DOHH2 (cell line): ENCODE data around the gene NUP205.

Experiments
- CTCF ChIP-seq: fragments of 200-600 bp; sonication (generic); IDR thresholded peaks from one replicate; pipeline ENCODE4 v1.5.1; 2014; ENCODE audit warnings: antibody characterized with exemption, mild to moderate bottlenecking, low read depth, low read length; ENCODE audit not compliant: poor library complexity, severe bottlenecking
- EZH2phosphoT487 ChIP-seq: fragments of 200-600 bp; sonication (generic); IDR thresholded peaks from 2 replicates; pipeline ENCODE4 v1.6.1; 2017; ENCODE audit warnings: borderline replicate concordance, mild to moderate bottlenecking, antibody characterized with exemption, low read length, moderate library complexity, mixed read lengths

GRCh38 chr7:135653340-135654080 lies 95.8 kb downstream of the NUP205 start:
- TF ChIP-seq CTCF, result no peak
- TF ChIP-seq EZH2phosphoT487, result no peak
